HuH-7 (cell line): ENCODE results near the gene BFSP2.
"Not testable (repeated sequence)": the region's sequence is repeated elsewhere in the genome, so short reads cannot be mapped to it uniquely, and the experiment has no call there.

Experiments
- DNase-seq: peaks from one replicate; pipeline ENCODE4 v3.0.0; 2011; ENCODE audit warnings: low spot score

Gene BFSP2

GRCh38 chr3:133479895-133480669, 80.2 kb downstream of the BFSP2 start:
- no peak for DNase-seq

GRCh38 chr3:133482474-133482873, 82.6 kb downstream of the BFSP2 start:
- DNase-seq, result not testable (repeated sequence)

GRCh38 chr3:133486658-133487057, 86.8 kb downstream of the BFSP2 start:
- DNase-seq, result no peak

- DNase-seq, result no peak
Measured at GRCh38 chr3:133487204-133487603, 87.3 kb downstream of the BFSP2 start.

GRCh38 chr3:133487920-133488540, 88.2 kb downstream of the BFSP2 start:
- DNase-seq, result no peak

GRCh38 chr3:133488785-133489367, 89.0 kb downstream of the BFSP2 start:
- DNase-seq, result no peak

GRCh38 chr3:133489466-133490085, 89.7 kb downstream of the BFSP2 start:
- DNase-seq, result no peak

- DNase-seq, result no peak
Measured at GRCh38 chr3:133490468-133491351, 90.9 kb downstream of the BFSP2 start.

GRCh38 chr3:133491481-133492059, 91.7 kb downstream of the BFSP2 start:
- DNase-seq, result no peak

- no peak for DNase-seq
Measured at GRCh38 chr3:133492159-133492741, 92.4 kb downstream of the BFSP2 start.

GRCh38 chr3:133494469-133494868, 94.6 kb downstream of the BFSP2 start:
- DNase-seq, result peak; percentile 73

- not testable (repeated sequence) for DNase-seq
Measured at GRCh38 chr3:133502542-133502941, 102.7 kb downstream of the BFSP2 start.

- DNase-seq, result no peak
Measured at GRCh38 chr3:133503409-133503808, 103.6 kb downstream of the BFSP2 start.

- DNase-seq, result no peak
Measured at GRCh38 chr3:133504736-133505135, 104.9 kb downstream of the BFSP2 start.

- DNase-seq, result no peak
Measured at GRCh38 chr3:133505813-133506212, 106.0 kb downstream of the BFSP2 start.

GRCh38 chr3:133506215-133506901, 106.5 kb downstream of the BFSP2 start:
- DNase-seq, result no peak

- no peak for DNase-seq
Measured at GRCh38 chr3:133509488-133509887, 109.6 kb downstream of the BFSP2 start.

- no peak for DNase-seq
Measured at GRCh38 chr3:133512416-133513089, 112.7 kb downstream of the BFSP2 start.

- no peak for DNase-seq
Measured at GRCh38 chr3:133514418-133514817, 114.6 kb downstream of the BFSP2 start.

GRCh38 chr3:133515127-133515526, 115.3 kb downstream of the BFSP2 start:
- DNase-seq, result no peak
